Measurements from ENCODE around the gene DDX23. TPM values are rescaled to one million over a fixed set of nuclear protein-coding genes. Genes with fewer than 3 reads are reported as not detected.

DDX23 gene
- total and polyA plus RNA-seq, 2 experiments from 2014 or later: 41.7 to 74.8 TPM

GRCh38 chr12:48787791-48788523, 64.0 kb downstream of the DDX23 start:
- no peaks in the 10 kb centered on the region for H3K9me3 ChIP-seq (ENCODE audit: low read depth)
- DNase-seq (ENCODE audit: low spot score): no peak
- WGBS (ENCODE audit: low lambda C conversion rate, missing lambda C conversion rate): 16% methylated on average over 10 of the region's 11 CpGs
- H3K4me2 ChIP-seq: peak overlapping the region; percentile 95
- H3K27me3 ChIP-seq: no peaks in the 10 kb centered on the region
- peak overlapping the region; percentile 68 for H2AFZ ChIP-seq
- peaks cover 18% of the 10 kb centered on the region for H4K20me1 ChIP-seq (ENCODE audit: insufficient read depth, poor library complexity, severe bottlenecking)
- no peak for TF ChIP-seq EZH2phosphoT487 (IDR thresholded peaks at IDR 0.05; ENCODE audit: low read depth, severe bottlenecking, unreplicated experiment)
- no peak for TF ChIP-seq EZH2 (IDR thresholded peaks at IDR 0.05; ENCODE audit: borderline replicate concordance)
- no peak for TF ChIP-seq CTCF (IDR thresholded peaks at IDR 0.05; ENCODE audit: poor library complexity)
- peak overlapping the region; percentile 63 for H3K27ac ChIP-seq
- peaks cover 60% of the 10 kb centered on the region for H3K79me2 ChIP-seq
- H3K4me3 ChIP-seq: peak overlapping the region; percentile 98
- peaks cover 22% of the 10 kb centered on the region for H3K4me1 ChIP-seq (ENCODE audit: insufficient read depth)
- H3K9me2 ChIP-seq (replicated peaks; ENCODE audit: insufficient read depth): no peaks in the 10 kb centered on the region
- H3K36me3 ChIP-seq (replicated peaks; ENCODE audit: insufficient read depth, low read depth): no peaks in the 10 kb centered on the region

- no peak overlapping the region for H3K4me3 ChIP-seq
- no peaks in the 10 kb centered on the region for H3K9me2 ChIP-seq (replicated peaks; ENCODE audit: insufficient read depth)
- H3K4me1 ChIP-seq (ENCODE audit: insufficient read depth): peaks cover 22% of the 10 kb centered on the region
- H3K79me2 ChIP-seq: peaks cover 71% of the 10 kb centered on the region
- H3K36me3 ChIP-seq (replicated peaks; ENCODE audit: insufficient read depth, low read depth): no peaks in the 10 kb centered on the region
- 75% methylated on average over 7 of the region's 7 CpGs for WGBS (ENCODE audit: low lambda C conversion rate, missing lambda C conversion rate)
- H4K20me1 ChIP-seq (ENCODE audit: insufficient read depth, poor library complexity, severe bottlenecking): peaks cover 18% of the 10 kb centered on the region
- no peaks in the 10 kb centered on the region for H3K27me3 ChIP-seq
- no peak overlapping the region for H3K27ac ChIP-seq
- H3K9me3 ChIP-seq (ENCODE audit: low read depth): no peaks in the 10 kb centered on the region
- DNase-seq (ENCODE audit: low spot score): no peak
- TF ChIP-seq EZH2phosphoT487 (IDR thresholded peaks at IDR 0.05; ENCODE audit: low read depth, severe bottlenecking, unreplicated experiment) (no peak), EZH2 (IDR thresholded peaks at IDR 0.05; ENCODE audit: borderline replicate concordance) (no peak), CTCF (IDR thresholded peaks at IDR 0.05; ENCODE audit: poor library complexity) (no peak)
- H2AFZ ChIP-seq: no peak overlapping the region
- H3K4me2 ChIP-seq: peak overlapping the region; percentile 95
These were observed 65.1 kb downstream of the DDX23 start for GRCh38 chr12:48786591-48787544.

GRCh38 chr12:48783432-48783831, 68.5 kb downstream of the DDX23 start:
- TF ChIP-seq EZH2phosphoT487 (IDR thresholded peaks at IDR 0.05; ENCODE audit: low read depth, severe bottlenecking, unreplicated experiment): no peak
- TF ChIP-seq EZH2 (IDR thresholded peaks at IDR 0.05; ENCODE audit: borderline replicate concordance): no peak
- no peak for TF ChIP-seq CTCF (IDR thresholded peaks at IDR 0.05; ENCODE audit: poor library complexity)
- Histone ChIP-seq H3K27ac (no peak overlapping the region), H4K20me1 (ENCODE audit: insufficient read depth, poor library complexity, severe bottlenecking) (peaks cover 22% of the 10 kb centered on the region), H3K4me3 (no peak overlapping the region), H3K36me3 (replicated peaks; ENCODE audit: insufficient read depth, low read depth) (no peaks in the 10 kb centered on the region), H2AFZ (no peak overlapping the region), H3K79me2 (peaks cover 87% of the 10 kb centered on the region), H3K4me2 (no peak overlapping the region), H3K9me2 (replicated peaks; ENCODE audit: insufficient read depth) (no peaks in the 10 kb centered on the region), H3K4me1 (ENCODE audit: insufficient read depth) (peaks cover 15% of the 10 kb centered on the region), H3K9me3 (ENCODE audit: low read depth) (no peaks in the 10 kb centered on the region), H3K27me3 (no peaks in the 10 kb centered on the region)
- no peak for DNase-seq (ENCODE audit: low spot score)
- WGBS (ENCODE audit: low lambda C conversion rate, missing lambda C conversion rate): 97% methylated on average over 4 of the region's 4 CpGs
